ENCODE data around the gene BCL11B.

BCL11B gene

DNA sequence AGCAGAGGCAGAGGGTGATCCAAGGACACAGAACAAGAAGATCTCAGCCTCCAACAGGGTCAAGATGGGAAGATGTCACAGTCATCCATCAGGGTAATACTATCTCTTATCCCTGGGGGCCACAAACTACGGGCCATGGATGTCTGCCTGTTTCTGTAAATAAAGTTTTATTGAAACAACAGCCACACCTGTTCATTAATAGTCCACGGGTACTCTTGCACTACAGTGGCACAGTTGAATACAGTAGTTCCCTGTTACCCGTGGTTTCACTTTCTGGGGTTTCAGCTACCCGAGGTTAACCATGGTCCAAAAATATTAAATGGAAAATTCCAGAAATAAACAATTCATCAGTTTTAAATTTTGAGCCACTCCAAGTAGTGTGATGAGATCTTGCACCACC is 65.9 kb downstream of the BCL11B start:
- TF ChIP-seq, protein P1, sequence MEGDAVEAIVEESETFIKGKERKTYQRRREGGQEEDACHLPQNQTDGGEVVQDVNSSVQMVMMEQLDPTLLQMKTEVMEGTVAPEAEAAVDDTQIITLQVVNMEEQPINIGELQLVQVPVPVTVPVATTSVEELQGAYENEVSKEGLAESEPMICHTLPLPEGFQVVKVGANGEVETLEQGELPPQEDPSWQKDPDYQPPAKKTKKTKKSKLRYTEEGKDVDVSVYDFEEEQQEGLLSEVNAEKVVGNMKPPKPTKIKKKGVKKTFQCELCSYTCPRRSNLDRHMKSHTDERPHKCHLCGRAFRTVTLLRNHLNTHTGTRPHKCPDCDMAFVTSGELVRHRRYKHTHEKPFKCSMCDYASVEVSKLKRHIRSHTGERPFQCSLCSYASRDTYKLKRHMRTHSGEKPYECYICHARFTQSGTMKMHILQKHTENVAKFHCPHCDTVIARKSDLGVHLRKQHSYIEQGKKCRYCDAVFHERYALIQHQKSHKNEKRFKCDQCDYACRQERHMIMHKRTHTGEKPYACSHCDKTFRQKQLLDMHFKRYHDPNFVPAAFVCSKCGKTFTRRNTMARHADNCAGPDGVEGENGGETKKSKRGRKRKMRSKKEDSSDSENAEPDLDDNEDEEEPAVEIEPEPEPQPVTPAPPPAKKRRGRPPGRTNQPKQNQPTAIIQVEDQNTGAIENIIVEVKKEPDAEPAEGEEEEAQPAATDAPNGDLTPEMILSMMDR (IDR thresholded peaks at IDR 0.05; ENCODE audit: low read depth, low read length), result no peak

DNA sequence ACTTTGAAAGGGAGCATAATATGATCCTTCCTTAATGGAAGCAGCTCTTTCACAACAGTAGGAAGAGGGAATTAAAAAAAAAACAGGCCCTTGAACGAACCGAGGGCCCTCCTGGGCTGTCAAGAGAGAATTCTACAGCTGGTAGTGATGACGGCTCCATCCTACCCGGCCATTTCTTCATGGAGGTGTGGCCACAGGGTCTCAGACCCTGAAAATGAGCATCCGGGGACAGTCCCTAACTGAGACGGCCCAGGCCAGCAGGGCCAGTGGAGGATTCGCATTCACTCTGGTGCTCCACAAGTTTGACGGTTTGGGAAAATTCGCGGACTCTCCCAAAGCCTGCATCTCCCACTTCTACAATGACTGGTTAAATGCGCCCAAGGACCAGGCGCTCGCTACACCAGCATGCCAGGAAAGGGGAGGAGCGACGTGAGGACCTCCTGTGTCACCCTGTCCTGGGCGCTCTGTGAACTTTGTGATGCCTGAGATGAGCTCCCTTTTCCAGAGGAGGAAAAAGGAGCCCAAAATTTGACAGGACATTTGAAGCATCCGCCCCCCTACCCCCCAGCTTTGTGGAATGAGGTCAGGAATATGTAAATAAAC is 66.8 kb downstream of the BCL11B start:
- TF ChIP-seq, protein P1 (IDR thresholded peaks at IDR 0.05; ENCODE audit: low read depth, low read length), result no peak
- DNase-seq (ENCODE audit: extremely low read depth, low read depth), result no peak

More for the DNA sequence above, 65.9 kb downstream of the BCL11B start:
- no peak for DNase-seq (ENCODE audit: extremely low read depth, low read depth)

DNA sequence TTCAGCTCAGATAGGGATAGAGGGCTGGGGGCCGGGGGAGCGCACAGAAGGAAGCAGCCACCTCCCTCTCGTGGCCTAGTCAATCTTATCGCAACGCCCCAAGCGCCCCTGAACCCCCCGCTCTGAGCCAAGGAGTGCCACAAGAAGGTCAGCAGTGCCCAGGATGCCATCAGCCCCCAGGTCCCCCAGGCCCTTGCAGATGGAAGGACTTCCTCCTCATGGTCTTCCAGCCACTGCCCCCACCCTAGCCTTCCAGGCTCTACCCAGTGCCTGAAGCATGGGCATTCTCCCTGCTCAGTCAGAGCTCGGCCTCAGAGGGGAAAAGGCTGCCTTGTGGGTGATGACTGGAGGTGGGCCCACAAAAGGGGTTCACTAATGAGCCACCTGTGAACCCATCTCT is 68.2 kb downstream of the BCL11B start:
- TF ChIP-seq, protein P1 (IDR thresholded peaks at IDR 0.05; ENCODE audit: low read depth, low read length), result no peak
- DNase-seq (ENCODE audit: extremely low read depth, low read depth), result no peak

DNA sequence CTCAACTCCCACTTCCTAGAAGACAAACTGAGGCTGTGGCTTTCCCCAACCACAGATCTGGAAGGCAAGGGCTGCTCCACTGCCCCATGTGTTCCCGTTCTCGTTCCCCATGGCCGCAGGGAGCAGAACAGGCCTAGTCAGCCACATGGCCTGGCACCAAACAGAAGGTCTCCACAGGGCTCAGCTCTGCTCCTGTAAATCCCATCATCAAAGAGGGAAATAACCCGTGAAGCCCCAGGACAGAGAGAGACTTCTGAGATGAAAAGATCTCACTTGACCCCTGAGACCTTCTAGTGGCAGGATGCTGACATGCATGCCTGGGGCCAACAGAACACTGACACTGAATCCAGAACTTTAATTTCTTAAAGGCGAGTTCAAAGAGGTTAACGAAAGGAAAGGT is 68.9 kb downstream of the BCL11B start:
- DNase-seq (ENCODE audit: extremely low read depth, low read depth), result no peak
- TF ChIP-seq, protein P1 (IDR thresholded peaks at IDR 0.05; ENCODE audit: low read depth, low read length), result no peak

DNA sequence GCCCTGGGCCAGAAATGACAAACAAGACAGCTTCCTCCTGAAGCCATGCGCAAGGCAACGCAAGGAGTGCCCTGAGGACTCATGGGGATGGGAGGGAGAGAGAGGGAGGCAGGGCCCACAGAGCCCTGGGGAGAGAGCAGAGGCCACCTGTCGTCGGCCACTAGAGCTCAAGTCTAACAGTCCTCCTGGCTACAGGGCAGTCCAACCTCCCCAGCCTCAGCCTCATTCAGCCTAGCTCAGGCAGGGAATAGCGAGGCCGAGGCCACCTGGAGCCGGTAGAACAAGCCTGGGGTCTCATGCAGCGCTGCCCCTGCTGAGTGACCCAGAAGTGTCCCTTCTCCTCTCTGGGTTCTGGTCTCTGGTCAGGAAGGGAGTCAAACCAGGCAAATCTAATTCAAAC is 69.5 kb downstream of the BCL11B start:
- no peak for DNase-seq (ENCODE audit: extremely low read depth, low read depth)
- TF ChIP-seq, protein P1 (IDR thresholded peaks at IDR 0.05; ENCODE audit: low read depth, low read length), result no peak

DNA sequence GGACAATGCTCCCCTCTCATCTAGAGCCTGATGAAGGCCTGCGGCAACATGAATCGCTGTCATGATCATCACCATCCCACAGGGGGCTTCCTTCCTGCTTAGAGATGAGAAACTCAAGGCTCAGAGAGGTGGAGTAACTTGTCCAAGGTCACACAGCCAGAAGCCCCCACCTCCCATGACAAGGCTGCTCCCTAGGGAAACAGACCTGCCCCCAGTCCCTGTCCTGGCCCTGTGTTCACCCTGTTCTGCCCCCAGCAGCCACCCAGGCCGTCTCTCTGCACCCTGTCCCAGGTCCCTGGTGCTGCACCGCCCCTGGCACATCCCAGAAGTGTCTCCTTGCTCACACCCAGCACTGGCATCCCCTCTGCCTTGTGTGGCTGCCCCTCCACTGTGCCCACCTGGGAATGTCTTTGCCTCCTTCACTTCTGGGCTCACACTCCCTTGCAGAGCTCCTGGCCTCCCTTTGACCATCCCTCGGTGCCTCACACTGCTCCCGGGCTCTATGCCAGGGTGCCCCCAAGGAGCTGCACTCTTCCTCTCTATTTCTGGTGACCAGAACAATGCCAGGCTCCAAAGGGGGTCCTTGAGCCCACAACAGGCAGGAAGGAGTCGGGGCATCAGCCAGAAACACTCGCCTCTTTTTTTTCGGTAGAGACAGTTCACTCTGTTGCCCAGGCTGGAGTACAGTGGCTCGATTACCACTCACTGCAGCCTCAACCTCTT is 70.5 kb downstream of the BCL11B start:
- TF ChIP-seq, protein P1 (IDR thresholded peaks at IDR 0.05; ENCODE audit: low read depth, low read length), result no peak

DNA sequence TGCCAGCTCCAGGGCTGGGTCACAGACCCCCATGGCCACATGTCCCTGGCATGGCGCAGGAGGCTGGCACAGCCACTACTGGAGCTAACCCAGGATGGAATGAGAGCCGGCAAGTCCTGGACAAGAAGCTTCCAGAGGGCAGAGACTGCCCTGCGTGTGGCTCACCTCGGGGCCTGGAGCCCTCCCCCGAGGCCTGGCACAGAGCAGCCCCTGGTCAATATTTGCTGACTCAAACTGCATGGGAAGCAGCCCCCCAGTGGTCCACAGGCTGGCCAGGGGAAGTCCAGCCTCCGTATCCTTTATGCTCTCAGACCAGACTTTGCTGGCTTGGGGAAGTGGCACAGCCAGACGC is 71.4 kb downstream of the BCL11B start:
- no peak for DNase-seq (ENCODE audit: extremely low read depth, low read depth)
- TF ChIP-seq, protein P1 (IDR thresholded peaks at IDR 0.05; ENCODE audit: low read depth, low read length), result no peak

More for the DNA sequence above, 70.5 kb downstream of the BCL11B start:
- no peak for DNase-seq (ENCODE audit: extremely low read depth, low read depth)
